OCI-M2 (cell line): ENCODE results near the gene ZNF14.
A peak's percentile ranks its signal among the peaks of the same experiment; 100 is the strongest.
"Not testable (repeated sequence)": the region's sequence is repeated elsewhere in the genome, so short reads cannot be mapped to it uniquely, and the experiment has no call there.

Experiments used
- DNase-seq: peaks from one replicate; lab custom pipeline; 2025; ENCODE audit not compliant: unreplicated experiment; lab: John Stamatoyannopoulos, UW

Gene ZNF14

DNA sequence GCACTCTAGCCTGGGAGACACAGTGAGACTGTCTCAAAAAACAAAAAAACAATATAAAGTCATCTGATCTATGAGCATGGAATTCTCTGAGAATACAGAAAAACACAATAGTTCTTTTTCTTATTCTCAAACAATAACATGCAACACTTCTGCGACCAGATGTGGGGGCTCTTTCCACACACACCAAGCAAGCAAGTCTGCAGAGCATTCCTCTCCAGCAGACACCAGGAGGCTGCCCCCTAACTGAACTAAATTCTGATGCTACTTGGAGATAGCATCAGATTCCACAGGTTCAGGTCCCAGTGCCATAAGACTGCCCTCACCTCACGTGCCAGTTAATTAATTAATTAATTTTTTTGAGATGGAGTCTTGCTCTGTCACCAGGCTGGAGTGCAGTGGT lies 36.5 kb downstream of the ZNF14 start:
- no peak for DNase-seq

GRCh38 chr19:19691683-19692082 lies 41.2 kb downstream of the ZNF14 start:
- no peak for DNase-seq

DNA sequence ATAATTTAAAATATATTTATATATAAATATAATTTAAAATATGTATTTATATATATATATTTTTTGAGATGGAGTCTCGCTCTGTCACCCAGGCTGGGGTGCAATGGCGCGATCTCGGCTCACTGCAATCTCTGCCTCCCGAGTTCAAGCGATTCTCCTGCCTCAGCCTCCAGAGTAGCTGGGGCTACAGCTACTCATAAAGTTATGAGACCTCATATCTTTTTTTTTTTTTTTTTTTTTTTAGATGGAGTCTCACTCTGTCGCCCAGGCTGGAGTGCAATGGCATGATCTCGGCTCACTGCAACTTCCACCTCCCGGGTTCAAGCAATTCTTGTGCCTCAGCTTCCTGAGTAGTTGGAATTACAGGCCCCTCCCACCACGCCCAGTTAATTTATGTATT lies 43.9 kb downstream of the ZNF14 start:
- not testable (repeated sequence) for DNase-seq

DNA sequence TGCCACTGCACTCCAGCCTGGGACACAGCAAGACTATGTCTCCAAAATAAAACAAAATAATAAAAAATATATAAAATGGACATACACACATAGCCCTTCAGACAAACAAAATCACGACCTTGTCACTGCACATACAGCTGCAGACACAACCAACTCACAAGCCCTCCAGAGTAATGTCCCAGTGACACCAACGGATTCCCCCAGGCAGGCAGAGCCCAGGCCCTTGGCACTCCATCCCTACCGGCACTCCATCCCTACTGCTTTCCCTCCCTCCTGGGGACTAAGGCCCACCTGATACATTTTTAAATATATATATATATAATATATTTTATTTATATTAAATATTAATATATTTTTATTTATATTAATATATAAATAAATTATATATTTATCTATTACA lies 45.8 kb downstream of the ZNF14 start:
- DNase-seq, result no peak

DNA sequence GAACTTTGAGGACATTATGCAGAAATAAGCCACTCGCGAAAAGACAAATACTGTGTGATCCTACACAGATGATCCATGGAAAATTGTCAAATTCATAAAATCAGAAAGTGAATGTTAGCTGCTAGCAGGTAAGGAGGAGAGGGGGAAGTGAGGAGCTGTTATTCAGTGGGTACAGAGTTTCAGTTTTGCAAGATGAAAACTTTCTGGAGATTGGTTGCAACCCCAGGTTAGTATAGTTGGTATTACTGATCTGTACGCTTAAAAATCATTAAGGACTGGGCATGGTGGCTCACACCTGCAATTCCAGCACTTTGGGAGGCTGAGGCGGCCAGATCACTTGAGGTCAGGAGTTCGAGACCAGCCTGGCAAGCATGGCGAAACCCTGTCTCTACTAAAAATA lies 46.3 kb downstream of the ZNF14 start:
- no peak for DNase-seq

- DNase-seq, result not testable (repeated sequence)
Observed at GRCh38 chr19:19686119-19686518, 46.8 kb downstream of the ZNF14 start.

- DNase-seq, result no peak
Observed at GRCh38 chr19:19679176-19680073, 53.5 kb downstream of the ZNF14 start.

- DNase-seq, result no peak
Observed at GRCh38 chr19:19677579-19677978, 55.3 kb downstream of the ZNF14 start.

- DNase-seq, result no peak
Observed at GRCh38 chr19:19674315-19674714, 58.6 kb downstream of the ZNF14 start.

- DNase-seq, result no peak
Observed at GRCh38 chr19:19672816-19673215, 60.1 kb downstream of the ZNF14 start.

DNA sequence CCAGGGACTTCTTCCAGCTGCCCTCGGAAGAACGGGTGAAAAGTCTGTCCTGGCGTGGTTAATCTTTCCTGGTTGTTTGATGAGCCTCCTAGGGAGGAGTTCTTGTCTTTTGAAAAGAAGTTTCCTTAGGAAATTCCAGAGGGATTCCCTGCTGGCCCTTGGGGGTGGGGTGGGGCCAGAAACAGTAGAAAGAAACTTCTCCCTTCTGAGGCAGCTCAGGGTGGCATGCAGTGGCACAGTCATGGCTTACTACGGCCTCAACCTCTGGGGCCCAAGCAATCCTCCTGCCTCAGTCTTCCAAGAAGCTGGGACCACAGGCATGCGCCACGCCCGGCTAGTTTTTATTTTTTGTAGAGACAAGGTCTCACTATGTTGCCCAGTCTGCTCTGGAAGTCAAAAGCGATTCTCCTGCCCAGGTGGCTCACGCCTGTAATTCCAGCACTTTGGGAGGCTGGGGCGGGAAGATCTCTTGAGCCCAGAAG lies 62.8 kb downstream of the ZNF14 start:
- DNase-seq, result no peak

DNA sequence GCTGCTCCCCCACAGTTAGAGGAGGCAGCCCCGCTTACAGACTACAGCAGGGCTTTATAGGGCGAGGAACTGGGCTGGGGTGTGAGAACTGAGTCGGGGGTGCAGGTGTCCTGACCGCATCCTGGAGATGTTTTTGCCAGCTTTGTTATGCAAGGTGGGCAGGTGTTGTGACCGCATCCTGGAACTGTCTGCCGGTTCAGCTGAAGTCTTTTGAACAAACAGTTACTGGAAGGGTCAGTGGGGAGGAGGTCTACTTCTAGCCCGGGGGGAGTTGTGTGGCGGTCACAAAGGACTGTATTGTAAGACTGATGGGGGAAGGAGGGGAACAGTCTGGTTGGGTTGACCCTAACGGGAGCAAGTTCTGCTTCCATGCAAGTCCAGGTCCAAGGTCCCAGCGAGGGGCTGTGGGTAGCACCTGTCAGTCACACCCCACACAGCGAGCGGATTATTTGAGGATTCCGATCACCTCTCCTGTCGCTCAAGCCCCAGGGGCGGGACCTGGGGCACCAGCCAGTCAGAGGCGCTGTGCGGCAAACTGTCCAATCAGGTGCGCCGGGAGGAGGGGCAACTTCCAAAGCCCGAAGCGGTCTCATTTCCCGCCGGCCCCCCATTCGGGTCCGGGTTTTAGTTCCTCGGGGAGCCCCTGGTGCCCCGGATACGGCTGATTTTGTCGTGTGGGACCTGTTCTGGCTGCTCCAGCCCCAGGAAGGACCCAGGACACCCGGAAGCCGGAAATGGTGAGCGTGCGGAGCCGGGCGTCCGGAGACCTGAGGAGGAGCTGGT lies 64.5 kb downstream of the ZNF14 start, which contains the start of gene ZNF101:
TSS of gene ZNF101 (plus strand) at position 610 of the 783 bp plus-strand sequence. CDS start at position 735, 125 bp downstream.
- peak; percentile 89 for DNase-seq

DNA sequence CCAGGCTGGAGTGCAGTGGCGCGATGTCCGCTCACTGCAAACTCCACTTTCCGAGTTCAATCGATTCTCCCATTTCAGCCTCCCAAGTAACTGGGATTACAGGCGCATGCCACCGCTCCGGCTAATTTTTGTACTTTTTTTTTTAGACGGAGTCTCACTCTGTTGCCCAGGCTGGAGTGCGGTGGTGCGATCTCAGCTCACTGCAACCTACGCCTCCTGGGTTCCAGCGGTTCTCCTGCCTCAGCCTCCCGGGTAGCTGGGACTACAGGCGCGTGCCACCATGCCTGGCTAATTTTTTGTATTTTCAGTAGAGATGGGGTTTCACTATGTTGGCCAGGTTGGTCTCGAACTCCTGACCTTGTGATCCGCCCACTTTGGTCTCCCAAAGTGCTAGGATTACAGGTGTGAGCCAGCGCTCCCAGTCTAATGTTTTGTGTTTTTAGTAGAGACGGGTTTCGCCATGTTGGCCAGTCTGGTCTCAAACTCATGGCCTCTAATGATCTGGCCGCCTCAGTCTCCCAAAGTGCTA lies 67.4 kb downstream of the ZNF14 start:
- DNase-seq, result not testable (repeated sequence)

GRCh38 chr19:19663256-19664120 lies 69.4 kb downstream of the ZNF14 start, which contains the start of gene ATP13A1:
Gene ATP13A1 (minus strand): TSS chr19:19663676. CDS start chr19:19663666, 10 bp downstream.
- DNase-seq, result peak; percentile 87

GRCh38 chr19:19662871-19663255 lies 70.0 kb downstream of the ZNF14 start:
- DNase-seq, result no peak

DNA sequence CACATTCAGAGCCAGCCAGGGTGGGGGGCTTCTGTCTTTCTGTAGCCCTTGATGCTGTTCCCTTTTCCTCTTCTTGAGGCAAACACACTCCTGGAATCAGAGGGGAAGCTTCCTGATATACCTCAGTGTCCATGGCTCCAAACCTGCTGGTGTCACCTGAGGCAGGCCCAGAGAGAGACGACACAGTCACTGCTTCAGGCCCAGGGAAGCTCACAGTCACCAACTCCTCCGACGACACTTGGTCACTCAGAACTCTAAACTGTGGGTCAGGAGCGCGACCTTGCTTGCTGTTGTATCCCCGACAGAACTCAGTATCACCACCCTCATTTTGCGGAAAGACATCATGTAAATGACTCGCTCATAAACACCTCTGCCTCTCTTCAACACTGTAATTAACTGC lies 70.6 kb downstream of the ZNF14 start:
- DNase-seq, result no peak

DNA sequence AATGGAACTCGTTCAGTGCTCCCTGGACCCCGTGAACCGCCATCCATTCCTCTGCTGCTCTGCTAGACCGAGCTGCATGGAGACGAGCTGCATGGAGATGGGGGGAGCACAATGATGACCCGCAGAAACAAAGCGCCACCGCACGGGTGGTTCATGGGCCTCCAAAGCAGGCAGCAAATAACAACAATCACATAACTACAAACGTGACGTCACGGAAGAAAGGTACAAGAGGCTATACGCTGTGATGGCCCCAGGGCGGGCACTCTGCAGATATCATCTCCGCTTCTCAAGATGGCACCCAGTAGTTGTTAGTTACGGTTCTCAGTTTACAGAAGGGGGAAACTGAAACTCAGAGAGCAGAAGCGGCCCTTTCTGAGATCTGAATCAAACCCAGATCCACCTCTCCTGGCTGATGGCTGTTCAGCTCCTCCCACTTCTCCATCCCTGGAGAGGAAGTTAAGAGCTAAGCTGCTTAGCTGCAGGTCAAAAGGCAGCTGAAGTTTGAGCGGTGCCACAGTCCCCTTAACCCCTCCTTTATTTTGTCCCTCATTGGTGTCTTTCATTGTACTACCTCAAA lies 71.1 kb downstream of the ZNF14 start:
- no peak for DNase-seq

DNA sequence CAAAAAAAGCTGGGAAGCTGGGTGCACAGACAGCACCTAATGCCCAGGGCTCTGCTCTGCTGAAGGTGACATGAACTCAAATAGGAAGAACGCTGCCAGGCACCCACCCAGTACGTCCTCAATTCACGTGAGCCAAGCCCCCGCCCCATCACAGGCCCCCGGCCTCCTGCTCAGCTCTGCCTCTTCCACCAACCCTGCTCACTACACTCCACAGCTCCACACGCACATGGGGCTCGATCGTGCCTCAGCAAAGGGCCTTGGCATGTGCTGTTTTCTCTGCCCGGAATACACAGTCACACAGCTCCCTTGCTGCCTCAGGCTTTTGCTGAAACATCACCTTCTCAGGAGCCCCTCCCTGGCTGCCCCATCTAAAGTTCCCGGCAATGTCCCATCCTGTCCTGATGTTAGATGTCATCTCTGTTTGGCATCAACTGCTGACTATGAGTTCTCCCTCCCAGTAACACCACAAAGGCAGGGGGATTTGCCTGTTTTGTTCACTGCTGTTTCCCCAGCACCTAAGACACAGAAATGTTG lies 71.7 kb downstream of the ZNF14 start:
- DNase-seq, result no peak
